Activated CD8-positive, alpha-beta memory T cell treated with anti-CD3 and anti-CD28 coated beads for 24 hours (primary cell): ENCODE data around the gene ALPK1.
"Not testable (repeated sequence)": the region's sequence is repeated elsewhere in the genome, so short reads cannot be mapped to it uniquely, and the experiment has no call there.

Experiments
- DNase-seq: peaks from one replicate; pipeline ENCODE4 v3.0.0-alpha.2; 2020

The ALPK1 gene

DNA sequence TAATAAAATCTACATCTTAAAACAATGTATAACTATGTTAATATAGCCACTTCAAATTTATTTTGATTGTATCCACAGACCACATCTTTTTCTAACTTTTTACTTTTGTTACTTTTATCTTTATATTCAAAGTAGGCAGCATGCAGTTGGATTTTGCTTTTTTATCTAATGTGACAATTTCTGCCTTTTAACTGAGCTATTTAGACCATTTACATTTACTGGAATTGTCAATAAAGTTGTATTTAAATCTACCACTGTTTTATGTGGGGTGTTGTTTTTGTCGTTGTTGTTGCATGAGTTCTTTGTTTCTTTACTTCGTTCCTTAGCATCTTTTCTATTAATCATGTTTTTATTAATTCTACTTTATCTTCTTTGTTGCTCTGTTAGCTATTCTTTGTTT is 176.8 kb downstream of the ALPK1 start:
- DNase-seq: no peak

- DNase-seq: no peak
Measured at GRCh38 chr4:112485930-112486329, 188.8 kb downstream of the ALPK1 start.

DNA sequence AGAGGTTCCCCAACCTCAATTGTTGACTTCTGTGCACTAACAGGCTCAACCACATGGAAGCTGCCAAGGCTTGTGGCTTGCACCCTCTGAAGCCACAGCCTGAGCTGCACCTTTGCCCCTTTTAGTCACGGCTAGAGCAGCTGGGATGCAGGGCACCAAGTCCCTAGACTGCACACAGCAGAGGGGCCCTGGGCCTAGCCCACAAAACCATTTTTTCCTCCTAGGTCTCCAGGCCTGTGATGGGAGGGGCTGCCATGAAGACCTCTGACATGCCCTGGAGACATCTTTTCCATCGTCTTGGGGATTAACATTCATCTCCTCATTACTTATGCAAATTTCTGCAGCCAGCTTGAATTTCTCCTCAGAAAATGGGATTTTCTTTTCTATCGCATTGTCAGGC is 193.6 kb downstream of the ALPK1 start:
- not testable (repeated sequence) for DNase-seq
